GM12878 (cell line): ENCODE measurements around the gene KCNJ14. TPM values are rescaled to one million over a fixed set of nuclear protein-coding genes. Genes with fewer than 3 reads are reported as not detected.

ENCODE experiments used
- ATAC-seq: fragments of 200-7000 bp; cut with Tn5 transposase; 3 replicates; pipeline ENCODE4 v1.9.1; 2020; ENCODE audit warnings: mild to moderate bottlenecking, moderate library complexity
- BruUV-seq: library from RNA; stranded (reverse); fragments of 400-500 nt; replicated peaks from 2 replicates; lab custom pipeline; 2021; lab: Mats Ljungman, UMichigan
- CTCF ChIA-PET: fragments of 300-600 bp; sonication (Branson Sonifier 250); formaldehyde crosslinking; extraction: SDS; loops from one replicate; lab custom pipeline; 2021; ENCODE audit warnings: inconsistent platforms; lab: Yijun Ruan, JAX
- POLR2A ChIA-PET: fragments of 350-600 bp; formaldehyde crosslinking; extraction: SDS; loops from one replicate; lab custom pipeline; 2021; ENCODE audit warnings: inconsistent platforms; lab: Charles Lee
- RAD21 ChIA-PET: fragments of 300-600 bp; sonication (Branson Sonifier 250); formaldehyde crosslinking; loops from one replicate; lab custom pipeline; 2023; ENCODE audit warnings: antibody characterized with exemption; ENCODE audit not compliant: unreplicated experiment; lab: Charles Lee
- SMC1A ChIA-PET: fragments of 300-600 bp; sonication (Branson Sonifier 250); formaldehyde crosslinking; loops from one replicate; lab custom pipeline; 2023; ENCODE audit not compliant: unreplicated experiment, uncharacterized antibody; lab: Charles Lee
- DNase-seq: peaks from one replicate; pipeline ENCODE4 v3.0.0-alpha.2; 2011; ENCODE audit warnings: low read depth, low spot score
- FAIRE-seq: peaks from 3 replicates; lab custom pipeline; 2011; peaks lifted over from hg19 to GRCh38; lab: Jason Lieb, UNC
- H2AFZ ChIP-seq: 2 replicates; pipeline ENCODE4 v1.6.0; 2011; ENCODE audit warnings: low read depth, low read length, control low read depth; ENCODE audit not compliant: control insufficient read depth
- H3K27ac ChIP-seq: 2 replicates; pipeline ENCODE4 v1.5.1; 2011; ENCODE audit warnings: control low read depth; ENCODE audit not compliant: control insufficient read depth, insufficient read depth
- H3K27me3 ChIP-seq, 2 experiments: replicated peaks in 1 of 2; 2 replicates each; pipeline versions ENCODE4 v1.6.0 to v1.6.1; 2011; ENCODE audit warnings: low read length in 1 of 2; ENCODE audit not compliant: control insufficient read depth in 2 of 2, insufficient read depth in 2 of 2
- H3K36me3 ChIP-seq, 2 experiments: 2 replicates each; pipeline ENCODE4 v1.5.1; 2011; ENCODE audit warnings: low read length in 1 of 2; ENCODE audit not compliant: control insufficient read depth in 2 of 2, insufficient read depth in 2 of 2
- H3K4me1 ChIP-seq: 2 replicates; pipeline ENCODE4 v1.6.1; 2011; ENCODE audit warnings: mild to moderate bottlenecking, low read length, moderate library complexity, mixed read lengths; ENCODE audit not compliant: control insufficient read depth, insufficient read depth
- H3K4me2 ChIP-seq: 2 replicates; pipeline ENCODE4 v1.6.0; 2011; ENCODE audit warnings: control low read depth; ENCODE audit not compliant: control insufficient read depth, insufficient read depth
- H3K4me3 ChIP-seq: fragments of 200-600 bp; sonication (generic); 2 replicates; pipeline ENCODE4 v1.5.1; 2016
- H3K79me2 ChIP-seq: 2 replicates; pipeline ENCODE4 v1.6.0; 2011; ENCODE audit warnings: low read length; ENCODE audit not compliant: control insufficient read depth, insufficient read depth
- H3K9ac ChIP-seq: 2 replicates; pipeline ENCODE4 v1.8.0; 2011; ENCODE audit warnings: low read length, control low read depth, mixed read lengths; ENCODE audit not compliant: control insufficient read depth, insufficient read depth
- H3K9me3 ChIP-seq: replicated peaks from 3 replicates; pipeline ENCODE4 v1.5.1; 2011; ENCODE audit warnings: mild to moderate bottlenecking, low read length; ENCODE audit not compliant: control insufficient read depth, insufficient read depth
- H4K20me1 ChIP-seq: 2 replicates; pipeline ENCODE4 v1.6.0; 2011; ENCODE audit not compliant: control insufficient read depth, insufficient read depth
- CBX3 ChIP-seq: fragments of 200-600 bp; sonication (generic); IDR thresholded peaks from 2 replicates; pipeline ENCODE4 v1.6.1; 2016; ENCODE audit warnings: low read depth, borderline replicate concordance
- CHD2 ChIP-seq: IDR thresholded peaks from 2 replicates; pipeline ENCODE4 v1.6.1; 2011; ENCODE audit warnings: low read depth, low read length, improper control_type of control experiment, borderline replicate concordance
- EP300 ChIP-seq, 2 experiments: fragments of 150-350 bp in 1 of 2; IDR thresholded peaks; 2 replicates each; pipeline ENCODE4 v1.6.1; 2011 to 2012; ENCODE audit warnings: low read depth in 2 of 2, low read length in 2 of 2, borderline replicate concordance in 1 of 2, improper control_type of control experiment in 1 of 2, inconsistent platforms in 1 of 2; ENCODE audit not compliant: control insufficient read depth in 1 of 2
- ETV6 ChIP-seq, 2 experiments: fragments of 450-650 bp in 1 of 2; IDR thresholded peaks in 1 of 2; conservative IDR thresholded peaks in 1 of 2; 2 replicates each; pipeline ENCODE4 v1.6.1; 2014; ENCODE audit warnings: antibody characterized with exemption in 1 of 2, borderline replicate concordance in 1 of 2, low read depth in 1 of 2, mild to moderate bottlenecking in 1 of 2, moderate library complexity in 1 of 2
- FOS ChIP-seq: IDR thresholded peaks from 3 replicates; pipeline ENCODE4 v1.6.1; 2011; ENCODE audit warnings: borderline replicate concordance; ENCODE audit not compliant: insufficient read length; ENCODE audit errors: extremely low read depth
- HDGF ChIP-seq: fragments of 450-650 bp; IDR thresholded peaks from 2 replicates; pipeline ENCODE4 v1.6.1; 2016; ENCODE audit warnings: antibody characterized with exemption
- JUNB ChIP-seq: IDR thresholded peaks from 2 replicates; pipeline ENCODE4 v1.6.1; 2016; ENCODE audit warnings: antibody characterized with exemption, mild to moderate bottlenecking
- MLLT1 ChIP-seq: fragments of 450-650 bp; IDR thresholded peaks from 2 replicates; pipeline ENCODE4 v1.6.1; 2016; ENCODE audit warnings: mild to moderate bottlenecking
- MYB ChIP-seq: fragments of 150-350 bp; IDR thresholded peaks from 2 replicates; pipeline ENCODE4 v1.6.1; 2014; ENCODE audit warnings: mild to moderate bottlenecking, low read depth, low read length, borderline replicate concordance
- MYC ChIP-seq: IDR thresholded peaks from 2 replicates; pipeline ENCODE4 v1.6.1; 2011; ENCODE audit warnings: mild to moderate bottlenecking, low read length, moderate library complexity, inconsistent platforms; ENCODE audit not compliant: insufficient read depth, insufficient replicate concordance, insufficient read length, severe bottlenecking
- RUNX3 ChIP-seq: IDR thresholded peaks from 2 replicates; pipeline ENCODE4 v1.6.1; 2012; ENCODE audit warnings: low read length, inconsistent platforms
- TARDBP ChIP-seq: IDR thresholded peaks from 2 replicates; pipeline ENCODE4 v1.6.1; 2016; ENCODE audit warnings: borderline replicate concordance
- YY1 ChIP-seq: IDR thresholded peaks from 2 replicates; pipeline ENCODE4 v1.6.1; 2011; ENCODE audit warnings: low read depth, mild to moderate bottlenecking, low read length
- WGBS: methylation state at CpG from one replicate; pipeline ENCODE4 v1.1.6; 2016; ENCODE audit warnings: low lambda C conversion rate; ENCODE audit not compliant: insufficient replicate concordance, insufficient coverage; ENCODE audit errors: missing lambda C conversion rate; 5-methylcytosine and 5-hydroxymethylcytosine counted together
- in situ Hi-C: fragments of 300-500 bp; cut with MboI; formaldehyde crosslinking; loops from 9 replicates; pipeline ENCODE4 v1.14.3; 2018; ENCODE audit warnings: mixed read lengths
- intact Hi-C: fragments of 100-400 bp; cut with micrococcal nuclease; formaldehyde crosslinking; loops from one replicate; pipeline ENCODE4 v1.14.2; 2022; ENCODE audit not compliant: unreplicated experiment
- polyA plus RNA-seq, 11 experiments: library from polyadenylated mRNA; depleted of rRNA in 4 of 11; unstranded in 6 of 11; stranded (reverse) in 5 of 11; fragments of >200 nt; fragmentation: Nextera tagmentation in 4 of 11; fragmentation: Illumina TruSeq in 1 of 11; extraction: Ambion mirVana in 4 of 11; extraction: Trizol in 1 of 11; gene quantifications; 1 replicate in 1 of 11; 2 replicates in 10 of 11; pipeline versions ENCODE4 v1.2.1 to v1.2.3, GENCODE V29; 2011 to 2016; ENCODE audit warnings: inconsistent platforms in 2 of 11, missing spikeins in 2 of 11, low read depth in 1 of 11
- total RNA-seq, 4 experiments: library from RNA; depleted of rRNA in 3 of 4; stranded (reverse); fragments of >200 nt in 3 of 4; fragmentation: Illumina TruSeq in 1 of 4; extraction: Trizol in 1 of 4; gene quantifications; 2 replicates each; pipeline versions ENCODE4 v1.2.1 to v1.2.3, GENCODE V29; 2013 to 2021
- TF ChIP-seq, protein P1 (sequence below): IDR thresholded peaks from 2 replicates; pipeline ENCODE4 v1.6.1; 2012; ENCODE audit warnings: low read depth, low read length, improper control_type of control experiment

KCNJ14 gene
- total and polyA plus RNA-seq, 10 of the 15 experiments (the other 5 are each of a cell fraction or from before 2014, with no cell fraction given) = 0.24 to 1.4 (median 0.42) TPM

- TF ChIP-seq MYB (no peak), MYC (no peak)
Measured at GRCh38 chr19:48441360-48442050, 13.9 kb upstream of the KCNJ14 start (continued).

DNA sequence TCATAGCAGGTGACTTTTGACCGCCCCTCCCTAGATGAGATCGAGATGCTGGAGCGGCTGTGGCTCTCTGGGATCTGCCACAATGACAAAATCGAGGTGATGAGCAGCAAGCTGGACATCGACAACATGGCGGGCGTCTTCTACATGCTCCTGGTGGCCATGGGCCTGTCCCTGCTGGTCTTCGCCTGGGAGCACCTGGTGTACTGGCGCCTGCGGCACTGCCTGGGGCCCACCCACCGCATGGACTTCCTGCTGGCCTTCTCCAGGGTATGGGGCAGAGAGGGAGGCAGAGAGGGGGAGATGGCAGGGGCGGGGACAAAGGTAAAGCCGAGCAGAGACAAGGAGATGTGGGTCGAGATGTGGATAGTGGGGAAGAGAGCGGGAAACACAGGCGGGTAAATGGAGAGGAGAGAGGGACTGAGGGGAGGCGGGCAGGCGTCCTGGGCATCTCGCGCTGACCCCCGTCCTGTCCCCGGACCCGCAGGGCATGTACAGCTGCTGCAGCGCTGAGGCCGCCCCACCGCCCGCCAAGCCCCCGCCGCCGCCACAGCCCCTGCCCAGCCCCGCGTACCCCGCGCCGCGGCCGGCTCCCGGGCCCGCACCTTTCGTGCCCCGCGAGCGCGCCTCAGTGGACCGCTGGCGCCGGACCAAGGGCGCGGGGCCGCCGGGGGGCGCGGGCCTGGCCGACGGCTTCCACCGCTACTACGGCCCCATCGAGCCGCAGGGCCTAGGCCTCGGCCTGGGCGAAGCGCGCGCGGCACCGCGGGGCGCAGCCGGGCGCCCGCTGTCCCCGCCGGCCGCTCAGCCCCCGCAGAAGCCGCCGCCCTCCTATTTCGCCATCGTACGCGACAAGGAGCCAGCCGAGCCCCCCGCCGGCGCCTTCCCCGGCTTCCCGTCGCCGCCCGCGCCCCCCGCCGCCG lies 13.0 kb upstream of the KCNJ14 start:
- no peak for FAIRE-seq

More for the DNA sequence above, 13.0 kb upstream of the KCNJ14 start:
- no peak overlapping the region for H2AFZ ChIP-seq
- SMC1A ChIA-PET = no interaction called here
- H3K36me3 ChIP-seq = no peaks in the 10 kb centered on the region
- no peak overlapping the region for H3K27ac ChIP-seq
- WGBS = 83% methylated on average over 16 of the region's 94 CpGs
- no peak overlapping the region for H3K9ac ChIP-seq
- POLR2A ChIA-PET = no interaction called here
- H4K20me1 ChIP-seq = no peaks in the 10 kb centered on the region
- BruUV-seq = no TSS peak
- no peaks in the 10 kb centered on the region for H3K9me3 ChIP-seq
- no peak for TF ChIP-seq YY1
- TF ChIP-seq EP300 (IDR thresholded peaks at IDR 0.05; ENCODE audit: borderline replicate concordance in 1 of 2, control insufficient read depth in 1 of 2, low read depth in 2 of 2, low read length in 2 of 2) = no peak
- no peak for TF ChIP-seq MLLT1
- TF ChIP-seq TARDBP = no peak
- TF ChIP-seq FOS = no peak
- TF ChIP-seq, protein P1, sequence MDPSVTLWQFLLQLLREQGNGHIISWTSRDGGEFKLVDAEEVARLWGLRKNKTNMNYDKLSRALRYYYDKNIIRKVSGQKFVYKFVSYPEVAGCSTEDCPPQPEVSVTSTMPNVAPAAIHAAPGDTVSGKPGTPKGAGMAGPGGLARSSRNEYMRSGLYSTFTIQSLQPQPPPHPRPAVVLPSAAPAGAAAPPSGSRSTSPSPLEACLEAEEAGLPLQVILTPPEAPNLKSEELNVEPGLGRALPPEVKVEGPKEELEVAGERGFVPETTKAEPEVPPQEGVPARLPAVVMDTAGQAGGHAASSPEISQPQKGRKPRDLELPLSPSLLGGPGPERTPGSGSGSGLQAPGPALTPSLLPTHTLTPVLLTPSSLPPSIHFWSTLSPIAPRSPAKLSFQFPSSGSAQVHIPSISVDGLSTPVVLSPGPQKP = no peak
- no peak for TF ChIP-seq ETV6 (conservative IDR thresholded peaks at IDR 0.05 in 1 of 2, IDR thresholded peaks at IDR 0.05 in 1 of 2; ENCODE audit: borderline replicate concordance in 1 of 2, low read depth in 1 of 2)
- no peak for TF ChIP-seq CHD2
- TF ChIP-seq HDGF = no peak
- TF ChIP-seq RUNX3 = no peak
- no peak for TF ChIP-seq CBX3
- TF ChIP-seq JUNB = no peak
- H3K79me2 ChIP-seq = peaks cover 15% of the 10 kb centered on the region
- RAD21 ChIA-PET = no interaction called here
- ATAC-seq (no peak), DNase-seq (no peak)
- no peak overlapping the region for H3K4me2 ChIP-seq
- CTCF ChIA-PET = no interaction called here
- intact Hi-C loops = no loop called here
- peaks cover 18% of the 10 kb centered on the region for H3K4me1 ChIP-seq
- in situ Hi-C loops = no loop called here
- peaks cover 0 to 1% of the 10 kb centered on the region in 2 experiments; a peak in 1 of 4 replicates for H3K27me3 ChIP-seq
- H3K4me3 ChIP-seq = no peak overlapping the region
